Measurements from ENCODE around the gene RYR2. TPM values are rescaled to one million over a fixed set of nuclear protein-coding genes. Genes with fewer than 3 reads are reported as not detected.

Gene RYR2
- total RNA-seq, 6 experiments from 2014 or later = 0.05 to 0.17 TPM; not detected in 4

DNA sequence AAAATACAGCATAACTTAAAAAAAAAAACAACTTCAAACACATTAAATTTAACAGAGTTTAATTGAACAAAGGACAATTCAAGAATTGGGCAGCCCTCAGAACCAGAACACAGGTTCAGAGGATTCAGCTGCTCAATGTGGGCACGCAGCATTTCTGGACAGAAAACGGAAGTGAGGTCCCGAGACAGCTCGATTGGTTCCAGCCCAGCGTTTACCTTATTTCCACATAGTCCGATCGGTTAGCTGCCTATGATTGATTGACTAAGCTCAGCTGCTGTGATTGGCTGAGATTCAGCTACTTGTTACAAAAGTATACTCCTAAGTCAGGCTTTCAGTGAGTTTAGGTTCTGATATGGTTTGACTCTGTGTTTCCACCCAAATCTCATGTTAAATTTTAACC lies 815.5 kb downstream of the RYR2 start:
- H3K4me1 Mint-ChIP-seq (ENCODE audit: low read depth) = peaks cover 9% of the 10 kb centered on the region; the same call in 1 of the 2 replicates
- peaks cover 4% of the 10 kb centered on the region for H3K9me3 Mint-ChIP-seq
- H3K27ac Mint-ChIP-seq = no peak overlapping the region
- no peak for DNase-seq
- H3K4me3 Mint-ChIP-seq = no peak overlapping the region
- H3K27me3 Mint-ChIP-seq (ENCODE audit: insufficient read depth) = no peaks in the 10 kb centered on the region; the same call in 1 of the 2 replicates
- TF ChIP-seq, protein P1, sequence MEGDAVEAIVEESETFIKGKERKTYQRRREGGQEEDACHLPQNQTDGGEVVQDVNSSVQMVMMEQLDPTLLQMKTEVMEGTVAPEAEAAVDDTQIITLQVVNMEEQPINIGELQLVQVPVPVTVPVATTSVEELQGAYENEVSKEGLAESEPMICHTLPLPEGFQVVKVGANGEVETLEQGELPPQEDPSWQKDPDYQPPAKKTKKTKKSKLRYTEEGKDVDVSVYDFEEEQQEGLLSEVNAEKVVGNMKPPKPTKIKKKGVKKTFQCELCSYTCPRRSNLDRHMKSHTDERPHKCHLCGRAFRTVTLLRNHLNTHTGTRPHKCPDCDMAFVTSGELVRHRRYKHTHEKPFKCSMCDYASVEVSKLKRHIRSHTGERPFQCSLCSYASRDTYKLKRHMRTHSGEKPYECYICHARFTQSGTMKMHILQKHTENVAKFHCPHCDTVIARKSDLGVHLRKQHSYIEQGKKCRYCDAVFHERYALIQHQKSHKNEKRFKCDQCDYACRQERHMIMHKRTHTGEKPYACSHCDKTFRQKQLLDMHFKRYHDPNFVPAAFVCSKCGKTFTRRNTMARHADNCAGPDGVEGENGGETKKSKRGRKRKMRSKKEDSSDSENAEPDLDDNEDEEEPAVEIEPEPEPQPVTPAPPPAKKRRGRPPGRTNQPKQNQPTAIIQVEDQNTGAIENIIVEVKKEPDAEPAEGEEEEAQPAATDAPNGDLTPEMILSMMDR (IDR thresholded peaks at IDR 0.05) = no peak
- H3K36me3 Mint-ChIP-seq (ENCODE audit: low read depth) = no peaks in the 10 kb centered on the region

DNA sequence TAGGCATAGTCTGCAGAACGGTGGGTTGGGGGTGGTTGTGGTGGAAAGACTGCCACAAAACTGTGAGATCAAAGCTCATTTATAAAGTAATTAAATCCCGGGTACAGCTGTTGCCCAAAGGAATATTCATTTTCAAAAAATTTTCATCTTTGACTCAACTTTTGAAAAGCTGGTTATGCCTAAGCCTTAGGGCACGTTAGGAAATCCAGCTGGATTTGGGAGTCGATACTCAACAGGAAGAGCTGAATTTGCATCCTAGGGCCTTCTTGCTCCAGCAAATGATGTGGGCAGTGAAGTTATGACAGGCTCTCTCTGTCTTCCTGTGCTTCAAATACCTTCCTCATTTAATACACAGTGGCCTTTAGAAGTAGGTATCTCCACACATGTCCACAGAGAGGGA lies 817.0 kb downstream of the RYR2 start:
- H3K4me1 Mint-ChIP-seq (ENCODE audit: low read depth) = peaks cover 13% of the 10 kb centered on the region; the same call in 1 of the 2 replicates
- H3K4me3 Mint-ChIP-seq = no peak overlapping the region
- no peak overlapping the region for H3K27ac Mint-ChIP-seq
- no peak for DNase-seq
- H3K9me3 Mint-ChIP-seq = peaks cover 4% of the 10 kb centered on the region
- no peaks in the 10 kb centered on the region; the same call in 1 of the 2 replicates for H3K27me3 Mint-ChIP-seq (ENCODE audit: insufficient read depth)
- TF ChIP-seq, protein P1 (IDR thresholded peaks at IDR 0.05) = no peak
- H3K36me3 Mint-ChIP-seq (ENCODE audit: low read depth) = no peaks in the 10 kb centered on the region

DNA sequence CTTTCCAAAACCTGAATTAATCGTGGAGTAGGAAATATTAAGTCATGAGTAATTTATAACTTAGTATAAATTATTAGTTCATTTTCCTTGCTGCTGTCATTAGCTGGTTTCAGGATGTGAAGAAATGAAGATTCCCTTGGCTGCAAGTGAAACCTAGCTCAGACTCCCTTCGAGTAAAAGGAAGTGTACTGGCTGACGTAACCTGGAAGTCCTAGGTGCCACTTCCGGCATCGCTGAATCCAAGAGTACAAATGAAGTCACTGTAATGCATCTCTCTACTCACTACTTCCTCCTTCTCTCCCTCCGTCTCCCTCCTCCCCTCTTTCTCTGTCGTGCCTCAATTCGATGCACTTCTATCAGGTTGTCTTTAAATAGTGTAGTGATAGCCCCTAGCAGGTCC lies 820.0 kb downstream of the RYR2 start:
- no peaks in the 10 kb centered on the region for H3K36me3 Mint-ChIP-seq (ENCODE audit: low read depth)
- no peak for DNase-seq
- no peak overlapping the region; the same call in 1 of the 2 replicates for H3K27ac Mint-ChIP-seq
- peaks cover 22% of the 10 kb centered on the region; the same call in 1 of the 2 replicates for H3K4me1 Mint-ChIP-seq (ENCODE audit: low read depth)
- peaks cover 3% of the 10 kb centered on the region for H3K27me3 Mint-ChIP-seq (ENCODE audit: insufficient read depth)
- H3K9me3 Mint-ChIP-seq = peaks cover 7% of the 10 kb centered on the region
- H3K4me3 Mint-ChIP-seq = no peak overlapping the region; the same call in 1 of the 2 replicates
- TF ChIP-seq, protein P1 (IDR thresholded peaks at IDR 0.05) = no peak

DNA sequence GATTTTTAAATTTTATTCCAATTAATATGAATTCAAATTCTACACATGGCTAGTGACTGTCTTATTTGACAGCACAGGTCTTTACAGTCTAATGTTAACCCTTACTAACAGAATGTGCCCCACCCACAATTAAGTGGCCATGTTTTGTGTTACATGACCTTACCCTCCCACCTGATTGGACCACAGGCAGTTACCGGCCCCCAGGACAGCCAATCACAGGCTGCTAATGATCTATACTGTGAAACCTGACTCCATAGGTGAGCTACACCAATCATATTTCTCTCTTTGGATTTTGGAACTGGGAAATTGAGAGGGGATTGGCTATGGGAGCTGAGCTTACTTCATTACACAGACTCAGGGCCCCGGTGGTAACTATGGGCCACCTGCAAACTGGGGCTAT lies 821.2 kb downstream of the RYR2 start:
- Mint-ChIP-seq H3K9me3 (peaks cover 3% of the 10 kb centered on the region; the same call in 1 of the 2 replicates), H3K4me1 (ENCODE audit: low read depth) (peaks cover 22% of the 10 kb centered on the region; the same call in 1 of the 2 replicates)
- no peak for DNase-seq

DNA sequence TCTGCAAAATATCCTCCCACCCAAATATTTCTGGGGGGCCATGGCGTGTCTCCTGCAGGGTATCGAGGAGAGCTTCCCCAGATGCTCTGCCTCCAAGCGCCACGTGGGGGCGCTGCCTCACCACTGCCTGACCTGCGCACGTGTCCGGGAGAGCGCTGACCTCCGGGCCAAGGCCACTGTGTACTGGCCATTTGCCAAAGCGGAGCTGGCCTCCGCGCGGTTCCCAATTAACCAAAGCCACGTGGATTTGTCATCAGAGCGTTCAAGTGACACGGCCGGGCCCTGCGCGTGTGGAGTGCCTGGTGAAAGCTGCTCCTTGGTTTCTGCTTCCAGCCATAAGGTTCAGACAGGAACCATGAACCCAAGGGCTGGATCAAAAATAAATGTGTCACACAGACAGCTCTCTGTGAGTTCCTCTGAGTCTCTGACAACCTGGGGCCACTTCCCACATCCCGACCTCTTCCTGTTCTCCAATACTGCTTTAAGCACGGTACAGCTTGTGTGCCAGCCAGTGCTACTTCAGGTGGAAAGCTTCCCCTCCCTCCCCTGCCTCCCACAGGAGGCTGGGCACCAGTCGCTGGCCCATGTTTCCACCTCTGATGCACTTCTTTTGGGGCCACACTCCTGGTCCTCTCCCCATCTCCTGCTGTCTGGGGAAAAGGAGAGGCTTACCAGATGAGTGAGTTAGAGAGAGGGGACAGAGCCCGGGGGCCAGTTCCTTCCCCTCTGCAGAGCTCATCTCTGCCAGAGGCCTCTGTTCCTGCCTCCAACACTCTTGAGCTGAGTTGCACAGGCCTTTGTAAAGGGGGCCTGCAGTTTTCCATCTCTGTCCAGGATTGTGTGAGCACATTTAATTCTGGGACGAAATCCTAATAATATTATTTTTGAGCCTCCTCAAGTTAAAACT lies 822.6 kb downstream of the RYR2 start:
- TF ChIP-seq, protein P1 (IDR thresholded peaks at IDR 0.05) = peak; percentile 93
- no peak overlapping the region; the same call in 1 of the 2 replicates for H3K27ac Mint-ChIP-seq
- peaks cover 3% of the 10 kb centered on the region; the same call in 1 of the 2 replicates for H3K27me3 Mint-ChIP-seq (ENCODE audit: insufficient read depth)
- no peaks in the 10 kb centered on the region for H3K36me3 Mint-ChIP-seq (ENCODE audit: low read depth)
- peak overlapping the region; percentile 53 for H3K4me3 Mint-ChIP-seq
- H3K4me1 Mint-ChIP-seq (ENCODE audit: low read depth) = peaks cover 22% of the 10 kb centered on the region; the same call in 1 of the 2 replicates
- DNase-seq = peak; percentile 1
- peaks cover 3% of the 10 kb centered on the region; the same call in 1 of the 2 replicates for H3K9me3 Mint-ChIP-seq

More for the DNA sequence above, 821.2 kb downstream of the RYR2 start:
- Mint-ChIP-seq H3K4me3 (no peak overlapping the region; the same call in 1 of the 2 replicates), H3K36me3 (ENCODE audit: low read depth) (no peaks in the 10 kb centered on the region), H3K27me3 (ENCODE audit: insufficient read depth) (peaks cover 3% of the 10 kb centered on the region; the same call in 1 of the 2 replicates), H3K27ac (no peak overlapping the region)
- TF ChIP-seq, protein P1 (IDR thresholded peaks at IDR 0.05) = no peak
